ENCODE data around the gene ZFY. TPM values are rescaled to one million over a fixed set of nuclear protein-coding genes. Genes with fewer than 3 reads are reported as not detected.
"Not testable (repeated sequence)": the region's sequence is repeated elsewhere in the genome, so short reads cannot be mapped to it uniquely, and the experiment has no call there.

ZFY gene
- total RNA-seq, 2 donors from 2014 or later = not detected

GRCh38 chrY:2969561-2969960 is 34.4 kb downstream of the ZFY start:
- intact Hi-C loops (cut with DNase I) = no loop called here
- no peak for DNase-seq (ENCODE audit: low spot score)

DNA sequence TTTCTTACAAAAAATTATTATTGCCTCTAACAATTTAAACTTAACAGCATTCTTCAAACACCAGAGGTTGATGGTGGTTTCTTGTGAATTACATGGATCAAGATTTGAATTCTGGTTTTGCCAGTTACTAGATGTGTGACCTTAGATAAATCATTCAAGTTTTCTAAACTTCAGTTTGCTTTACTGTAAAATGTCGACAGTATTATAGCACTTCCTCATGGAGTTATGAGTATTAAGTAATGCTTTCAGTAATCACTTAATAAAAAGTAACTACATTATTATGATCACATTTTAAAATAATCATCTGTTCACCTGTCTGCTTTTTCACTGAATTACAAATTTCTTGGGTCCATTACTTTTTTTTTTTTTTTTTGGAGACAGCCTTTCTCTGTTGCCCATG is 37.5 kb downstream of the ZFY start:
- no peak for DNase-seq (ENCODE audit: low spot score)
- intact Hi-C loops (cut with DNase I) = no loop called here

- no peak for DNase-seq (ENCODE audit: low spot score)
- intact Hi-C loops (cut with DNase I) = no loop called here
Observed at GRCh38 chrY:2973110-2973751, 38.0 kb downstream of the ZFY start.

DNA sequence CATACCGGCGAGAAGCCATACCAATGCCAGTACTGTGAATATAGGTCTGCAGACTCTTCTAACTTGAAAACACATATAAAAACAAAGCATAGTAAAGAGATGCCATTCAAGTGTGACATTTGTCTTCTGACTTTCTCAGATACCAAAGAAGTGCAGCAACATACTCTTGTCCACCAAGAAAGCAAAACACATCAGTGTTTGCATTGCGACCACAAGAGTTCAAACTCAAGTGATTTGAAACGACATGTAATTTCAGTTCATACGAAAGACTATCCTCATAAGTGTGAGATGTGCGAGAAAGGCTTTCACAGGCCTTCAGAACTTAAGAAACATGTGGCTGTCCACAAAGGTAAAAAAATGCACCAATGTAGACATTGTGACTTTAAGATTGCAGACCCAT is 44.1 kb downstream of the ZFY start:
- DNase-seq (ENCODE audit: low spot score) = no peak
- intact Hi-C loops (cut with DNase I) = no loop called here

- intact Hi-C loops (cut with DNase I) = no loop called here
- DNase-seq (ENCODE audit: low spot score) = no peak
Observed at GRCh38 chrY:2984491-2984890, 49.3 kb downstream of the ZFY start.

DNA sequence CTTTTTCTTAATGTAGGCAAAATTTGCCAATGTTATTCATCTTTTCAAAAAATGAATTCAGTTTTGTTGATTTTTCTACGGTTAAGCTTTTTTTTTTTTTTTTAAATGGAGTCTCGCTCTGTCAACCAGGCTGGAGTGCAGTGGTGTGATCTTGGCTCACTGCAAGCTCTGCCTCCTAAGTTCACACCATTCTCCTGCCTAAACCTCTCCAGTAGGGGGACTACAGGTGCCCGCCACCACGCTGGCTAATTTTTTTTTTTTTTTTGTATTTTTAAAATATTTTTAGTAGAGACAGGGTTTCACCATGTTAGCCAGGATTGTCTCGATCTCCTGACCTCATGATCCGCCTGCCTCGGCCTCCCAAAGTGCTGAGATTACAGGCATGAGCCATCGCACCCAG is 52.0 kb downstream of the ZFY start:
- intact Hi-C loops (cut with DNase I); DNase-seq (ENCODE audit: low spot score): not testable (repeated sequence)

DNA sequence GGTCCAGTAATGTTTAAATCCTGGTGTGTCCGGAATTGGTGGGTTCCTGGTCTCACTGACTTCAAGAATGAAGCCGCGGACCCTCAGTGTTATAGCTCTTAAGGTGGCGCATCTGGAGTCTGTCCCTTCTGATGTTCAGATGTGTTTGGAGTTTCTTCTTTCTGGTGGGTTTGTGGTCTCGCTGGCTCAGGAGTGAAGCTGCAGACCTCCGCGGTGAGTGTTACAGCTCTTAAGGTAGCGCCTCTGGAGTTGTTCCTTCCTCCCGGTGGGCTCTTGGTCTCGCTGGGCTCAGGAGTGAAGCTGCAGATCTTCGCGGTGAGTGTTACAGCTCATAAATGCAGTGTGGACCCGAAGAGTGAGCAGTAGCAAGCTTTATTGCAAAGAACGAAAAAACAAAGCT is 62.2 kb downstream of the ZFY start:
- DNase-seq (ENCODE audit: low spot score); intact Hi-C loops (cut with DNase I): not testable (repeated sequence)

GRCh38 chrY:3002190-3002589 is 67.0 kb downstream of the ZFY start:
- DNase-seq (ENCODE audit: low spot score) = no peak
- intact Hi-C loops (cut with DNase I) = no loop called here

- no peak for DNase-seq (ENCODE audit: low spot score)
- intact Hi-C loops (cut with DNase I) = no loop called here
Observed at GRCh38 chrY:3002680-3003515, 67.7 kb downstream of the ZFY start.

- DNase-seq (ENCODE audit: low spot score) = no peak
- intact Hi-C loops (cut with DNase I) = no loop called here
Observed at GRCh38 chrY:3003516-3003830, 68.3 kb downstream of the ZFY start.

DNA sequence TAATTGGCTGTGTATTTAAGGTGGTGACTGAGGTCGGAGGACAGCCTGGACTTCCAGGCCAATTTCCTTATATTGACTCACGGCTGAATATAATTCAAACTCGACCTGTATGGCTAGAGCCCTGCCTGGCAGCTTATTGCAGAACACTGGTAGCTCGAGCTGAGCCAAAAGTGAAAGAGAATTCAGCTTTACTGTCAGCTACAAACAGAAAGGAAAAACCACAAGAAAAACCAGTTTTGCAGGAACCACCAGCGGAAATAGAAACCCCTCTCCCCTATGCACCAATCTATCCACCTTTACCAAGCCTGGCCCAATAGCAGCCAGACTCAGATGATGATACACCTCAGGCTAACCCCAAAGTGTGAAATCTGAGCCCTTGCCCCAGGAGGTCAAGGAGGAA is 68.7 kb downstream of the ZFY start:
- intact Hi-C loops (cut with DNase I) = no loop called here
- DNase-seq (ENCODE audit: low spot score) = no peak

- DNase-seq (ENCODE audit: low spot score); intact Hi-C loops (cut with DNase I): not testable (repeated sequence)
Observed at GRCh38 chrY:3006031-3006430, 70.8 kb downstream of the ZFY start.

DNA sequence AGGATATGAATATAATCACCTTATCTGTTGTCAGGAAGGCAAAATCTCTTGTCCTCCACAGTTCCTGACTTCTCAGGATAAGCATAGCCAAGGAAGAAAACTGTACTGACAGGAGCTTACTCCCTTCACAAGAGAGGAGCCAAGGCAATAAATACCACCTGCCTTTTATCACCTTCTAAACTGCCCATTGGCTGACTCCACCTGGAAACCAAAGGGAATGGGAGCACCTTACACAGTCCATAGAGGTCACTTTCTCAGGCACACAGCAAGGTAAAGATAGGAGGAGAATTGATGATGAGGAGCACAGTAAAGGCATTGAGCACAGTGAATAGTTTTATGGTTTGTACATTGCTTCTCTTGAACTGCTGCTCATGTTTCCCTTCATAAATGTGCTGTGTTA is 72.8 kb downstream of the ZFY start:
- intact Hi-C loops (cut with DNase I) = no loop called here
- no peak for DNase-seq (ENCODE audit: low spot score)

DNA sequence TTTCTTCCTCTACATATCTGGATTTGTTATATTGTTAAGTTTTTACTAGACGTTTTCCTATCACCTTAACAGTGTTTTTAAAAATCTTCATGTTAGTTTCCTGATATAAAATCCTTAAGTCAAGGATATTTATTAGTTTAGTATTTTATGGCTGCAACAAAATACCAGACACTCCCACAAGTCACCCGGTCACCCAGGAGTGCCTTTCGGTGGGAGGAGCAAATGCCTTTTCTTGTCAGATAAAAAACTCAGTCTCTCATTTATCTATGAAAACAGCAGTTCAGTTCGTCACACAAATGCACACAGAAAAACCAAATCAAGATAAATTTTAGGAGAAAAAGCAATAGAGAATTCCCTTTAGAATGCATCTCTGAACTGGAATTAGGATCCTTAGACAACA is 77.0 kb downstream of the ZFY start:
- intact Hi-C loops (cut with DNase I) = no loop called here
- DNase-seq (ENCODE audit: low spot score) = no peak

DNA sequence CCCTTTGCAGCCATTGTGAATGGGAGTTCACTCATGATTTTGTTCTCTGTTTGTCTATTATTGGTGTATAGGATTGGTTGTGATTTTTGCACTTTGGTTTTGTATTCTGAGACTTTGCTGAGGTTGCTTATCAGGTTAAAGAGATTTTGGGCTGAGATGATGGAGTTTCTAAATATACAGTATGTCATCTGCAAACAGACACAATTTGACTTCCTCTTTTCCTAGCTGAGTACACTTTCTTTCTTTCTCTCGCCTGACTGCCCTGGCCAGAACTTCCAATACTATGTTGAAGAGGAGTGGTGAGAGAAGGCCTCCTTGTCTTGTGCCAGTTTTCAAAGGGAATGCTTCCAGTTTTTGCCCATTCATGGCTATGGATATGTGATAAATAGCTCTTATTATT is 81.4 kb downstream of the ZFY start:
- intact Hi-C loops (cut with DNase I) = no loop called here
- DNase-seq (ENCODE audit: low spot score) = no peak

- no peak for DNase-seq (ENCODE audit: low spot score)
- intact Hi-C loops (cut with DNase I) = no loop called here
Observed at GRCh38 chrY:3018546-3018945, 83.4 kb downstream of the ZFY start.

- no peak for DNase-seq (ENCODE audit: low spot score)
- intact Hi-C loops (cut with DNase I) = no loop called here
Observed at GRCh38 chrY:3019584-3019983, 84.4 kb downstream of the ZFY start.

DNA sequence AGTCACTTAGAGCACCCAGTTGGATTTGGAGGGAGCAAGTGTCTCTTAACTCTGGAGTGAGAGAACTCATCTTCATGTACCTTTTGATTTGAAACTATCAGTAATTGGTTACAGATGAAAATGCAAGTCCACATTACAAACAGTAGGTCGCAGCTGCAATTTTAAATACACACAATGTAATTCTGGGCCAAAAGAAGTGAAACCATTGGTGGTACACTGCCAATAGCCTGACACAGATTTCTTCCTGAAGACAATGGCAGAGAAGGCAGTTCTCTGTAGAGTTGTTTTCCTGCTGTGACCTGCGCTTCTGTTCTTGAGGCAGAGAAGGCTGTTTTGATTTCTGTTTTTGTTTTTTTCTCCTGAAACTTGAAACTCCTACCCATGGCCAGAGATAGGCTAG is 86.0 kb downstream of the ZFY start:
- no peak for DNase-seq (ENCODE audit: low spot score)
- intact Hi-C loops (cut with DNase I) = no loop called here

DNA sequence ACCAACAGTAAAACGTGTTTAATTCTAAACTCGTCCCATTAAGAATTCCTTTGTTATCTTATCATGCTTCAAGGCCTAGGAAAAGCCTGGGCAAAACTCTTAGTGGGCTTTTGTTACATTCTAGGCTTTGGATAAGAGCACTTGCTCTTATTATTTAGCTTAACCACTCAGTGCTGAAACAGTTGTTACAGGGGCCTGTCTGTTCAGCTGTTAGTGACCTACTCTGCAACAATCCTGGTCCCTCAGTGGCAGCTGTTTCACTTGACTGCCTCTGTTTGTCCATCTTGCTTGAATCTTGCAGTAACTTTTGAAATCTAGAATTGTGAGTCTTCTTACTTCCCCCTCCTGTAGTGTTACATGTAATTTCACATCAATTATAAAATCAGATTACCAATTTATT is 88.4 kb downstream of the ZFY start:
- intact Hi-C loops (cut with DNase I) = no loop called here
- DNase-seq (ENCODE audit: low spot score) = no peak

- intact Hi-C loops (cut with DNase I) = no loop called here
- DNase-seq (ENCODE audit: low spot score) = no peak
Observed at GRCh38 chrY:3025357-3025756, 90.2 kb downstream of the ZFY start.

Measured in posterior vena cava (tissue), 2 donors.